ENCODE data around the gene ATP10A. TPM values are rescaled to one million over a fixed set of nuclear protein-coding genes. Genes with fewer than 3 reads are reported as not detected.
"Not testable (repeated sequence)": the region's sequence is repeated elsewhere in the genome, so short reads cannot be mapped to it uniquely, and the experiment has no call there.

The ATP10A gene
- total RNA-seq, 3 donors from 2014 or later = 2.4 to 4.5 (median 2.7) TPM

DNA sequence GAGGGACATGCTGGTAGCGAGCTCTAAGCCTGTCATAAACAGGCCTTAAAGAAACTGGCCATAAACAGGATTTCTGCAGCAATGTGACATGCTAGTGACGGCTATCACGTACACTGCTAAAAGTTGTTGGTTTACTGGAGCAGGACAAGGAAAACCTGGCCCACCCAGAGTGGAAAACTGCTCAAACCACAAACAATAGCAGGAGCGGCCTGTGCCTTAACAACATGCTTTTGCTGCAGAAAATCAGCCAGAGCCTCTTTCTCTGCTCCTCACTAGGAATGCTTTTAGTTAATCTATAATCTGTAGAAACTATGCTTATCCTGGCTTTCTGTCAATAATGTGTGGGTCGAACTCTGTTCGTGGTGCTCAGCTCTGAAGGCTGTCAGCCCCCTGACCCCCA lies 221.4 kb downstream of the ATP10A start:
- ATAC-seq (no peak), DNase-seq (no peak)
- peaks cover 34% of the 10 kb centered on the region for H3K9me3 ChIP-seq
- H3K4me3 ChIP-seq = no peak overlapping the region
- intact Hi-C loops (cut with DNase I, micrococcal nuclease) = no loop called here
- TF ChIP-seq, protein P1, sequence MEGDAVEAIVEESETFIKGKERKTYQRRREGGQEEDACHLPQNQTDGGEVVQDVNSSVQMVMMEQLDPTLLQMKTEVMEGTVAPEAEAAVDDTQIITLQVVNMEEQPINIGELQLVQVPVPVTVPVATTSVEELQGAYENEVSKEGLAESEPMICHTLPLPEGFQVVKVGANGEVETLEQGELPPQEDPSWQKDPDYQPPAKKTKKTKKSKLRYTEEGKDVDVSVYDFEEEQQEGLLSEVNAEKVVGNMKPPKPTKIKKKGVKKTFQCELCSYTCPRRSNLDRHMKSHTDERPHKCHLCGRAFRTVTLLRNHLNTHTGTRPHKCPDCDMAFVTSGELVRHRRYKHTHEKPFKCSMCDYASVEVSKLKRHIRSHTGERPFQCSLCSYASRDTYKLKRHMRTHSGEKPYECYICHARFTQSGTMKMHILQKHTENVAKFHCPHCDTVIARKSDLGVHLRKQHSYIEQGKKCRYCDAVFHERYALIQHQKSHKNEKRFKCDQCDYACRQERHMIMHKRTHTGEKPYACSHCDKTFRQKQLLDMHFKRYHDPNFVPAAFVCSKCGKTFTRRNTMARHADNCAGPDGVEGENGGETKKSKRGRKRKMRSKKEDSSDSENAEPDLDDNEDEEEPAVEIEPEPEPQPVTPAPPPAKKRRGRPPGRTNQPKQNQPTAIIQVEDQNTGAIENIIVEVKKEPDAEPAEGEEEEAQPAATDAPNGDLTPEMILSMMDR (IDR thresholded peaks at IDR 0.05) = no peak
- H3K4me1 ChIP-seq (ENCODE audit: low read depth) = no peaks in the 10 kb centered on the region
- no peaks in the 10 kb centered on the region for H3K36me3 ChIP-seq (ENCODE audit: low read depth)

- intact Hi-C loops (cut with DNase I, micrococcal nuclease) = no loop called here
- H3K36me3 ChIP-seq (ENCODE audit: low read depth) = no peaks in the 10 kb centered on the region
- no peaks in the 10 kb centered on the region for H3K4me1 ChIP-seq (ENCODE audit: low read depth)
- ATAC-seq (no peak), DNase-seq (no peak)
- H3K4me3 ChIP-seq = no peak overlapping the region
- TF ChIP-seq, protein P1 (IDR thresholded peaks at IDR 0.05) = no peak
- peaks cover 33% of the 10 kb centered on the region for H3K9me3 ChIP-seq
Observed at GRCh38 chr15:25641361-25641760, 221.8 kb downstream of the ATP10A start.

DNA sequence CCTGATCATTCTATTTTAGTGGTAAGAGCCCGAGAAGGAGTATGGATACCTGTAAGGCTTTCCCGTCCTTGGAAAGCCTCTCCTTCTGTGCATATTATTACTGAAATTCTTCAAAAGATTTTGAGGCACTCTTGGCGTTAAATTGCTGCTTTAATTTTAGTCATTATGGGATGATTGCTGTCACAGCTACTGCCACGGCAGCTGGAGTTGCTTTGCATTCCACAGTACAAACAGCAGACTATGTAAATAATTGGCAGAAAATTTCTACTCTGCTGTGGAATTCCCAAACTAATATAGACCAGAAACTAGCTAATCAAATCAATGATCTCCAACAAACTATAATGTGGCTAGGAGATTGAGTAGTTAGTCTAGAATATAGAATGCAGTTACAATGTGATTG lies 222.2 kb downstream of the ATP10A start:
- H3K4me3 ChIP-seq; H3K36me3 ChIP-seq (ENCODE audit: low read depth); ATAC-seq; intact Hi-C loops (cut with DNase I, micrococcal nuclease); H3K4me1 ChIP-seq (ENCODE audit: low read depth); DNase-seq: not testable (repeated sequence)
- H3K9me3 ChIP-seq = peaks cover 31% of the 10 kb centered on the region

DNA sequence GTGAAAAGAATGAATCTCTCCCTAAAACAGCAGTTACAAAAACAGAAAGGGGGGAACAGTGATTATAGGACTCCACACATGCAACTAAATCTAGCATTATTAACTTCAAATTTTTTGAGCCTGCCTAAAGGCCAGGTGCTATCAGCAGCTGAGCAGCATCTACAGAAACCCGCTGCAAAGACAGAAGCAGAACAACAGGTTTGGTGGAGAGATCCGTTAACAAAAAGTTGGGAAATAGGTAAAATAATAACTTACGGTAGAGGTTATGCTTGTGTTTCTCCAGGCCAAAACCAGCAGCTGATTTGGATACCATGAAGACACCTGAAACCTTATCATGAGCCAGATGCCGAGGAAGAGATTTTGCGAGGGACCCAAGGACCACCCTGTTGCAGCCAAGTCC lies 222.7 kb downstream of the ATP10A start:
- DNase-seq = no peak
- intact Hi-C loops (cut with DNase I, micrococcal nuclease) = no loop called here
- Histone ChIP-seq H3K9me3 (peaks cover 27% of the 10 kb centered on the region), H3K36me3 (ENCODE audit: low read depth) (no peaks in the 10 kb centered on the region), H3K4me3 (no peak overlapping the region), H3K4me1 (ENCODE audit: low read depth) (no peaks in the 10 kb centered on the region)
- no peak for ATAC-seq
- TF ChIP-seq, protein P1 (IDR thresholded peaks at IDR 0.05) = no peak

- H3K4me1 ChIP-seq (ENCODE audit: low read depth); DNase-seq; H3K36me3 ChIP-seq (ENCODE audit: low read depth); intact Hi-C loops (cut with DNase I, micrococcal nuclease); ATAC-seq; H3K4me3 ChIP-seq: not testable (repeated sequence)
- H3K9me3 ChIP-seq = peaks cover 11% of the 10 kb centered on the region
Observed at GRCh38 chr15:25636486-25636885, 226.6 kb downstream of the ATP10A start.

DNA sequence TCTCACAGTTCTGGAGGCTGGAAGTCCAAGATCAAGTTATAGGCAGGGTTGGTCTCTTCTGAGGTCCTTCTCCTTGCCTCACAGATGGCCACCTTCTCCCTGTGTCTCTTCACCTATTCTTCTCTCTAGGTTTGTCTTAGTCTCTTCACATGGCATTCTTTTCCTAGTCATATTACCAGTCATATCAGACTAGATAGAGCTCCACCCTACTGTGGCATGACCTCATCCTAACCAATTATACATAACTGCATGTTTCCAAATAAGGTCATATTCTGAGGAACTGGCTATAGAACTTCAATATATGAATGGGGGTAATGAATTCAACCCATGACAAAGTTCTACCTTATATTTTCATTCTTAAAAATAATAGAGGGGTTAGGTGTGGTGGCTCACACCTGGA lies 227.9 kb downstream of the ATP10A start:
- Histone ChIP-seq H3K4me1 (ENCODE audit: low read depth) (no peaks in the 10 kb centered on the region), H3K9me3 (peaks cover 15% of the 10 kb centered on the region), H3K4me3 (no peak overlapping the region), H3K36me3 (ENCODE audit: low read depth) (no peaks in the 10 kb centered on the region)
- intact Hi-C loops (cut with DNase I, micrococcal nuclease) = no loop called here
- TF ChIP-seq, protein P1 (IDR thresholded peaks at IDR 0.05) = no peak
- no peak for ATAC-seq
- DNase-seq = no peak

DNA sequence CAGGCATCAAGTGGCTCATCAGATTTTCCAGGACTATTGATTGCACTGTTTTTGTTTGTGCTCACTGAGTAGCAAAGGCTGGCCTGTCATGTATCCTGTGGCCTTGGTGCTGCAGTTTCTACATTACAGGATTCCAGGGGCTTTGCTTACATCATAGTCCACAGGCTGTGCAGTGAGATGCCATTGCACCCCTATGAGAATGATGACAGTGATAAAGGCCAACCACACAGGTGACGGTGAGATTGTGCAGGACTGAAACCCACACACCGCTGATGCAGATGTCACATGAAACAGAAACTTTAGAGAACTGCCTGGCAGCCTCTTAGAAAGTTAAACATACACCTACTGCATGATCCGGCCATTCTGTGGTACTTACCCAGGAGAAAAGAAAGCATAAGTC lies 229.3 kb downstream of the ATP10A start:
- ATAC-seq (no peak), DNase-seq (no peak)
- TF ChIP-seq, protein P1 (IDR thresholded peaks at IDR 0.05) = no peak
- Histone ChIP-seq H3K9me3 (peaks cover 26% of the 10 kb centered on the region), H3K36me3 (ENCODE audit: low read depth) (no peaks in the 10 kb centered on the region), H3K4me3 (no peak overlapping the region), H3K4me1 (ENCODE audit: low read depth) (no peaks in the 10 kb centered on the region)
- intact Hi-C loops (cut with DNase I, micrococcal nuclease) = no loop called here
